ENCODE measurements around the gene SHC2. TPM values are rescaled to one million over a fixed set of nuclear protein-coding genes. Genes with fewer than 3 reads are reported as not detected.
"Not testable (repeated sequence)": the region's sequence is repeated elsewhere in the genome, so short reads cannot be mapped to it uniquely, and the experiment has no call there.

The SHC2 gene
- total RNA-seq, 2 donors from 2014 or later, result 2.7 to 9.5 TPM

GRCh38 chr19:389255-389934, 71.4 kb downstream of the SHC2 start:
- no peaks in the 10 kb centered on the region for H3K9me3 ChIP-seq
- peaks cover 2% of the 10 kb centered on the region for H3K27me3 ChIP-seq
- H3K9ac ChIP-seq (ENCODE audit: low read depth in 2 of 2, low read length in 2 of 2), result no peak overlapping the region
- no peak overlapping the region for H3K27ac ChIP-seq
- DNase-seq, result no peak
- intact Hi-C loops (cut with DNase I), result loop anchor here (10.0 kb wide), 1 partner anchor 85 kb away; a partner anchor contains a TSS
- no peaks in the 10 kb centered on the region for H3K4me1 ChIP-seq
- TF ChIP-seq CTCF (IDR thresholded peaks at IDR 0.05), result no peak
- no peak overlapping the region for H3K4me3 ChIP-seq
- H3K36me3 ChIP-seq, result no peaks in the 10 kb centered on the region

DNA sequence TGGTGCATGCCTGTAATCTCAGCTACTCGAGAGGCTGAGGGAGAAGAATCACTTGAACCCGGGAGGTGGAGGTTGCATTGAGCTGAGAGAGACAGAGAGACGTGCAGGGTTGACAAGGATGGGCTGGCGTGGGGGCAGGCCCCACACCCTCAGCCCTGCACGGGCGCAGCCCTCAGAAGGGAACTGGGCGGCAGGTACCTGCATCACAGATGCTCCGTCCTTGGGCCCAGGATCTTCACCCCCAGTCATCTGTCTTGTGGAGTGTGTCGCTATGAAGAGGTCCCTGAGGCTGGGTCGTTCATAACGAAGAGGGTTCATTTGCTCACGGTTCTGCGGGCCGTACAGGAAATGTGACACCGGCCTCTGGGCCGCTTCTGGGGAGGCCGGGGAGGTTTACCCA, 72.1 kb downstream of the SHC2 start:
- Histone ChIP-seq H3K9me3 (no peaks in the 10 kb centered on the region), H3K9ac (ENCODE audit: low read depth in 2 of 2, low read length in 2 of 2) (no peak overlapping the region), H3K27ac (no peak overlapping the region), H3K4me3 (no peak overlapping the region), H3K27me3 (peaks cover 9% of the 10 kb centered on the region), H3K4me1 (no peaks in the 10 kb centered on the region), H3K36me3 (no peaks in the 10 kb centered on the region)
- DNase-seq, result no peak
- intact Hi-C loops (cut with DNase I), result loop anchor here (10.0 kb wide), 1 partner anchor 86 kb away; a partner anchor contains a TSS
- TF ChIP-seq CTCF (IDR thresholded peaks at IDR 0.05), result no peak

- Histone ChIP-seq H3K9ac (ENCODE audit: low read depth in 2 of 2, low read length in 2 of 2) (no peak overlapping the region), H3K27me3 (peaks cover 12% of the 10 kb centered on the region), H3K4me3 (no peak overlapping the region), H3K4me1 (no peaks in the 10 kb centered on the region), H3K9me3 (no peaks in the 10 kb centered on the region), H3K36me3 (no peaks in the 10 kb centered on the region), H3K27ac (no peak overlapping the region)
- intact Hi-C loops (cut with DNase I), result loop anchor here (10.0 kb wide), 1 partner anchor 87 kb away; a partner anchor contains a TSS
- no peak for TF ChIP-seq CTCF (IDR thresholded peaks at IDR 0.05)
- DNase-seq, result no peak
Observed at GRCh38 chr19:387777-388176, 73.1 kb downstream of the SHC2 start.

DNA sequence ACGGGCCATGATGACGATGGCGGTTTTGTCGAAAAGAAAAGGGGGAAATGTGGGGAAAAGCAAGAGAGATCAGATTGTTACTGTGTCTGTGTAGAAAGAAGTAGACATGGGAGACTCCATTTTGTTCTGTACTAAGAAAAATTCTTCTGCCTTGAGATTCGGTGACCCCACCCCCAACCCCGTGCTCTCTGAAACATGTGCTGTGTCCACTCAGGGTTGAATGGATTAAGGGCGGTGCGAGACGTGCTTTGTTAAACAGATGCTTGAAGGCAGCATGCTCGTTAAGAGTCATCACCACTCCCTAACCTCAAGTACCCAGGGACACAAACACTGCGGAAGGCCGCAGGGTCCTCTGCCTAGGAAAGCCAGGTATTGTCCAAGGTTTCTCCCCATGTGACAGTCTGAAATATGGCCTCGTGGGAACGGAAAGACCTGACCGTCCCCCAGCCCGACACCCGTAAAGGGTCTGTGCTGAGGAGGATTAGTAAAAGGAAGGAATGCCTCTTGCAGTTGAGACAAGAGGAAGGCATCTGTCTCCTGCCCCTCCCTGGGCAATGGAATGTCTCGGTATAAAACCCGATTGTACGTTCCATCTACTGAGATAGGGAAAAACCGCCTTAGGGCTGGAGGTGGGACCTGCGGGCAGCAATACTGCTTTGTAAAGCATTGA, 74.1 kb downstream of the SHC2 start:
- not testable (repeated sequence) for H3K36me3 ChIP-seq; DNase-seq; H3K4me3 ChIP-seq; H3K9me3 ChIP-seq; H3K4me1 ChIP-seq; H3K9ac ChIP-seq (ENCODE audit: low read depth in 2 of 2, low read length in 2 of 2); H3K27ac ChIP-seq
- H3K27me3 ChIP-seq, result peaks cover 12% of the 10 kb centered on the region
- intact Hi-C loops (cut with DNase I), result loop anchor here (10.0 kb wide), 1 partner anchor 88 kb away; a partner anchor contains a TSS

- H3K4me1 ChIP-seq; DNase-seq; H3K27ac ChIP-seq; H3K4me3 ChIP-seq; H3K9me3 ChIP-seq; H3K36me3 ChIP-seq; H3K9ac ChIP-seq (ENCODE audit: low read depth in 2 of 2, low read length in 2 of 2): not testable (repeated sequence)
- H3K27me3 ChIP-seq, result peaks cover 12% of the 10 kb centered on the region
- intact Hi-C loops (cut with DNase I), result loop anchor here (10.0 kb wide), 1 partner anchor 89 kb away; a partner anchor contains a TSS
Observed at GRCh38 chr19:386189-386588, 74.6 kb downstream of the SHC2 start.

GRCh38 chr19:384799-385169, 76.0 kb downstream of the SHC2 start:
- no peaks in the 10 kb centered on the region for H3K36me3 ChIP-seq
- DNase-seq, result no peak
- H3K27ac ChIP-seq, result no peak overlapping the region
- TF ChIP-seq CTCF (IDR thresholded peaks at IDR 0.05), result no peak
- no peak overlapping the region for H3K4me3 ChIP-seq
- H3K9me3 ChIP-seq, result no peaks in the 10 kb centered on the region
- no peaks in the 10 kb centered on the region for H3K4me1 ChIP-seq
- peaks cover 12% of the 10 kb centered on the region for H3K27me3 ChIP-seq
- intact Hi-C loops (cut with DNase I), result loop anchor here (10.0 kb wide), 1 partner anchor 90 kb away; a partner anchor contains a TSS
- H3K9ac ChIP-seq (ENCODE audit: low read depth in 2 of 2, low read length in 2 of 2), result no peak overlapping the region
